Measurements from ENCODE around the gene PSMB8.

DNA sequence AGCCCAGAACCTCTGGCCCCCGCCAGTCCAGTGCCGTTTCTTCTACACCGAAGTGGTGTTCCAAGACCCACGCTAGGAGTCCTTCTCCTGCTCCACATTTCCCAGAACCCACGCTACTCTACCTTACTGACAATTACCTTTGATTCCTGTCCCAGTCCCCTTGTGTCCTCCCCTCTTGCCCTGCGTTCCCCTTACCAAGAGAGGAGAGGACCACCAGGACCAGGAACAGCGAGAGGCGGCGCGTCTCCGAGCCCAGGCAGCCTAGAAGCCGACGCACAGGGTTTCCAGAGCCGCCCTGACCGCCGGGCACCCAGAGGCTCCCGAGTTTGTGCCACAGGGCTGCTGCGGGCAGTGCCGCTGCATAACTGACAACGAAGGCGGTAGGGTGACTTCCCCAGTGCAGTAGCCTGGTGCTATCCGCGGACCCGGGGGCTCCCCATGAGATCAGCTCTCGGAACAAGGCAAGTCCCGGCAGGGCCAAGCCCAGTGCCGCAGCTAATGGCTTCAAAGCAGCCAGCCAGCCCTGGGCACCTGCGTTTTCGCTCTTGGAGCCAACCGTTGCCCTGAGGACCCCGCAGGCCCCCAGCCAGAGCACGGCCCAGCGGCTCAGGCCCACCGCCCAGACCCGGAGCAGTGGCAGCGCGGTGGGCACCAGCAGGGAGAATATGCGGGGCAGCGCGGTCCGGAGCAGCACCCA, 9.1 kb upstream of the PSMB8 start:
- TF ChIP-seq, protein P1, sequence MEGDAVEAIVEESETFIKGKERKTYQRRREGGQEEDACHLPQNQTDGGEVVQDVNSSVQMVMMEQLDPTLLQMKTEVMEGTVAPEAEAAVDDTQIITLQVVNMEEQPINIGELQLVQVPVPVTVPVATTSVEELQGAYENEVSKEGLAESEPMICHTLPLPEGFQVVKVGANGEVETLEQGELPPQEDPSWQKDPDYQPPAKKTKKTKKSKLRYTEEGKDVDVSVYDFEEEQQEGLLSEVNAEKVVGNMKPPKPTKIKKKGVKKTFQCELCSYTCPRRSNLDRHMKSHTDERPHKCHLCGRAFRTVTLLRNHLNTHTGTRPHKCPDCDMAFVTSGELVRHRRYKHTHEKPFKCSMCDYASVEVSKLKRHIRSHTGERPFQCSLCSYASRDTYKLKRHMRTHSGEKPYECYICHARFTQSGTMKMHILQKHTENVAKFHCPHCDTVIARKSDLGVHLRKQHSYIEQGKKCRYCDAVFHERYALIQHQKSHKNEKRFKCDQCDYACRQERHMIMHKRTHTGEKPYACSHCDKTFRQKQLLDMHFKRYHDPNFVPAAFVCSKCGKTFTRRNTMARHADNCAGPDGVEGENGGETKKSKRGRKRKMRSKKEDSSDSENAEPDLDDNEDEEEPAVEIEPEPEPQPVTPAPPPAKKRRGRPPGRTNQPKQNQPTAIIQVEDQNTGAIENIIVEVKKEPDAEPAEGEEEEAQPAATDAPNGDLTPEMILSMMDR (IDR thresholded peaks at IDR 0.05; ENCODE audit: insufficient read depth, low read length), result no peak
- TF ChIP-seq GABPA (IDR thresholded peaks at IDR 0.05; ENCODE audit: low read depth) (no peak), POLR2AphosphoS5 (IDR thresholded peaks at IDR 0.05; ENCODE audit: low read depth) (no peak)

Data from HL-60 (cell line).